ENCODE results near the gene EEPD1. TPM values are rescaled to one million over a fixed set of nuclear protein-coding genes. Genes with fewer than 3 reads are reported as not detected.

The EEPD1 gene
- total RNA-seq, 1 donor from 2014 or later, result 9.9 TPM

- Histone ChIP-seq H3K27me3 (no peaks in the 10 kb centered on the region), H3K4me3 (no peak overlapping the region), H3K36me3 (no peaks in the 10 kb centered on the region), H3K27ac (no peak overlapping the region), H3K9me3 (no peaks in the 10 kb centered on the region), H3K4me1 (peaks cover 29% of the 10 kb centered on the region)
- intact Hi-C loops (cut with DNase I), result no loop called here
- DNase-seq, result peak; percentile 26
- no peak for ATAC-seq
- TF ChIP-seq CTCF (IDR thresholded peaks at IDR 0.05), result no peak
These were observed 147.8 kb downstream of the EEPD1 start for GRCh38 chr7:36300696-36301350.

GRCh38 chr7:36301914-36302771 is 149.1 kb downstream of the EEPD1 start:
- TF ChIP-seq CTCF (IDR thresholded peaks at IDR 0.05), result no peak
- no peaks in the 10 kb centered on the region for H3K27me3 ChIP-seq
- ATAC-seq (no peak), DNase-seq (peak; percentile 51)
- peaks cover 29% of the 10 kb centered on the region for H3K4me1 ChIP-seq
- H3K4me3 ChIP-seq, result no peak overlapping the region
- H3K36me3 ChIP-seq, result no peaks in the 10 kb centered on the region
- peak overlapping the region; percentile 25 for H3K27ac ChIP-seq
- intact Hi-C loops (cut with DNase I), result no loop called here
- no peaks in the 10 kb centered on the region for H3K9me3 ChIP-seq

- Histone ChIP-seq H3K36me3 (no peaks in the 10 kb centered on the region), H3K4me3 (no peak overlapping the region), H3K4me1 (peaks cover 28% of the 10 kb centered on the region), H3K9me3 (no peaks in the 10 kb centered on the region), H3K27me3 (no peaks in the 10 kb centered on the region), H3K27ac (peak overlapping the region; percentile 61)
- DNase-seq, result peak; percentile 89
- peak; percentile 89 for ATAC-seq
- intact Hi-C loops (cut with DNase I), result no loop called here
- TF ChIP-seq CTCF (IDR thresholded peaks at IDR 0.05), result no peak
These were observed 150.4 kb downstream of the EEPD1 start for GRCh38 chr7:36303202-36304098.

- Histone ChIP-seq H3K27ac (peak overlapping the region; percentile 61), H3K4me1 (peaks cover 25% of the 10 kb centered on the region), H3K4me3 (no peak overlapping the region), H3K27me3 (no peaks in the 10 kb centered on the region), H3K36me3 (no peaks in the 10 kb centered on the region), H3K9me3 (no peaks in the 10 kb centered on the region)
- no peak for TF ChIP-seq CTCF (IDR thresholded peaks at IDR 0.05)
- ATAC-seq (no peak), DNase-seq (no peak)
- intact Hi-C loops (cut with DNase I), result no loop called here
These were observed 151.0 kb downstream of the EEPD1 start for GRCh38 chr7:36304099-36304425.

GRCh38 chr7:36305226-36305625 is 152.2 kb downstream of the EEPD1 start:
- no peaks in the 10 kb centered on the region for H3K27me3 ChIP-seq
- DNase-seq, result no peak
- H3K4me3 ChIP-seq, result no peak overlapping the region
- H3K9me3 ChIP-seq, result no peaks in the 10 kb centered on the region
- ATAC-seq, result no peak
- intact Hi-C loops (cut with DNase I), result no loop called here
- no peaks in the 10 kb centered on the region for H3K36me3 ChIP-seq
- H3K4me1 ChIP-seq, result peaks cover 25% of the 10 kb centered on the region
- no peak overlapping the region for H3K27ac ChIP-seq
- no peak for TF ChIP-seq CTCF (IDR thresholded peaks at IDR 0.05)

Measured in upper lobe of right lung (tissue), 1 donor.